Fibroblast of upper back skin (primary cell): ENCODE results near the gene MEST.
"Not testable (repeated sequence)": the region's sequence is repeated elsewhere in the genome, so short reads cannot be mapped to it uniquely, and the experiment has no call there.

Experiments
- DNase-seq: peaks from one replicate; pipeline ENCODE4 v3.0.0-alpha.2; 2013

The MEST gene

GRCh38 chr7:130486114-130486953 lies 5.6 kb upstream of the MEST start:
- no peak for DNase-seq

- no peak for DNase-seq
These were observed 4.9 kb upstream of the MEST start for GRCh38 chr7:130486954-130487436.

DNA sequence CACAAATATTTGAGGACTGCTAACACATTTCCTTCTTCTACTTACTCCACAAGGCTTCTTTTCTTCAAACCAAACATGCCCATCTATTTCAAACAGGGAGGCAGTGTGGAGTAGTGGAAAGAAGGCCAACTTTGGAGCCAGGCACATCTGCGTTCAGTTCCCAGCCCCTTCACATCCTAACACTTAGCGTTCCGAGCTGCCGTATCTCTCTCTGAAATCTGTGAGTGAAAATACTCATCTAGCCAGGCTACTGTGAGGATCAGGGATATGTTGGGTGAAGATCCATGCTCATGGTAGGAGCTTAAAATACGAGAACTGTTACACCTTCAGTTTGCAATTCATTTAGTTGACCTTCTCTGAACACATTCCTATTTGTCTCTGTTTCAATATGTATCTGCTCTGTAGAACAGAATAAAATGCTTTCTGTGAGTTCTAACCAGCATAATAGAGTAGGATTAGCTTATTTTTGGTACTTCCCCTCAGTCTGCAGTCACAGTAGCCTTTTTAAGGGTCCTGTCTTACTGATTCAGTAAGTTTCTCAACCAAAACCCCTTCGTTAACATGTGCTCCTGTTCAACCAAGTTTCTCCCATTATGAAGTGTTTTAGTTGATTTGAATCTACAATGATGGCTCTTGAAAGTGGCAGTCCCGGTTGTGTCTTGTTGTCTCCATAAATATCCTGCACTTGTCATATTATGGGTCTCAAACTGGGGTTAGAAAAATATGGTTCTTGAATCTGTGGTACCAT lies 3.3 kb upstream of the MEST start:
- peak; percentile 31 for DNase-seq

DNA sequence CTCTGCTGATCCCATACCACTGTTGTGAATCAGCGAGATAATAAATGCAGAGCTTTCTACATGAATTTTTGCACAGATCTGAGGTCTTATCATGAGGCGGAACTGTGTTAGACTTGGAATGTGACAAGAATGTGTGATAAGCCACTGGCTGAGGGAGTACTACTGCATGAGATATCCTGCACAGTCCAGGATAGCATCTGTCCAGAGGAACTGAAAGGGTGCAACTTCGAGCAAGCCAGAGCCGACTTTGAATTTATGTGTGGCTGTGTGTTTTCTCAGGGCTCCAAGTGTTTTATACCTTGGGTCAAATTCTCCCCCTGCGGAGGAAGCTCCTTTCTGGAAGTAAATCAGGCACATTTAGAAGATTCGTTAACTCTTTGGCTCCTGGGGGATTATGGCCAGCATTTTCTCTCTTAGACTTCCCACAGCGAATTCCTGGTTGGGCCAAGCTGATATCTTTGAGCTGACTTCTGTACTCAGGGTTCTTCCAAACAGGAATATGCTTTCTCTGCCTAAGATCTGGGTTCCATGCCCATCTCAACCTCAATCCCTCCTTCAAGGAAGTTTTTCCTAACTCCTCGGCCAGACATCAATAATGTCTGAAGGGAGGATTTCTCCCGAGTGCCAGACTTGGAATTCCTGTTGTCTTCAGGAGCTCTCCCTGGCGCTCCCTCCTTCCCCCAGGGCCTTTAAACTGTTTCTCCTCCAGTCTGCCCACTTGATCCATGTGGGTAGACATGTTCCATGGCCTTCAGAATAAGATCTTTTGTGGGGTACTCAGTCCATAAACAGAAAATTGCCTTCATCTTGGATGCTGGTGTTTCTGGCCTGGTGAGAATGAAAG lies 2.5 kb upstream of the MEST start:
- peak; percentile 87 for DNase-seq

- DNase-seq = peak; percentile 36
These were observed 1.5 kb upstream of the MEST start for GRCh38 chr7:130490311-130490791.

GRCh38 chr7:130490888-130491804 lies 739 bp upstream of the MEST start:
- peak; percentile 31 for DNase-seq

DNA sequence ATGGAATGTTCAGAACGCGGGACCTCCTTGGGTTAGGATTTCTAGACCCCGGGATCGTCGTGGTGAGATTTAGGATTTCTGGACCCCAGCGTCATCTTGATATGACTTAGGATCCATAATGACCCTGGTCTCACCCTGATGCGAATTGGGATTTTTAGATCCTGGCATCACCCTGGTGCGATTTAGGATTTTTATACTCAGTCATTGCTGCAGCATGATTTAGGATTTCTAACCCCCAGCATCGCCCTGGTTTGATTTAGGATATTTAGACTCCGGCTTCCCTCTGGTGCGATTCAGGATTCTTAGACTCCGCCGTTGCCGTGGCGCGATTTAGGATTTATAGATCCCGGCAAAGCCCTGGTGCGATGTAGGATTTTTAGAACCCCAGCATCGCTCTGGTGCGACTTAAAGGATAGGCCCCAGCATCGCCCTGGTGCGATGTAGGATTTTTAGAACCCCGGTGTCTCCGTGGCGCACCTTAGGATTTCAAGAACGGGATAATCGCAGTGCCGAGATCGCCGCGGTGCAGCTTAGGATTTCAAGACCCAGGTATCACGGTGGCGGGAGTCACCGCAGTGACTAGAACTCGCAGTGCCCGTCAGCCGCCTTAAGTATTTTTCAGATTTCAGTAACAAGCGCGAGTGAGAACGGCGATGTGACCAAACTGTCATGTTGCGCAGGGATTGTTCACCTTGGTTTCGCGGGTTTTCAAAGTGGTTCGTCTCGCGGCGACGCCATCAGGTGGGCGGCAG lies 814 bp downstream of the MEST start:
- no peak for DNase-seq

DNA sequence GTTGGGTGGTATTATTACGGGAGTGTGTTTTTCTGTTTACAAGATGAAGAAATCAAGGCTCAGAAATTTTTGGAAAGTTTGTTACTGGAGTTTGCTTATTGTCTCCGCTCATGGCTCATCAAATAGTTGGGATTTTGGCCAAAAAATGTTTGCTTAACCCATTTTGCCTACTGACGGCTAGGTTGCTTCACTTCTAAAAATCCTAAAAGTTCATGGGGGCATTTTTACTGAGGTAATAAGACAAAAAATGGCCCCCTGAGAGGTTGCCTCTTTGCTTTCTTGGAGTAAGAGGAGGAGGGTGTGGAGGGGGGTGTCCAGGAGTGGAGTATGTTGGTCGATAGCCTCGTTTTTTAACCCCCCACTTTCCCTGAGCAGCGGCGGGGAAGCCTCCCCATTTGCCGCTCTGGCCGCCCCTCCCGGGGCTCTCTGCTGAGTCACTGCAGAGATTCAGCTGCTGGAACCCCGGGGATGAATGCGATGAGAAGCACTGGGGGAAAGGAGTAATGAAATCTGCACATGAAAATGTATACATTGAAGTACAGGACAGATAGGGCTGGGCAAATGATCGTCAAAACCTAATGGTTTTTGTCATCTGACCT lies 1.5 kb downstream of the MEST start:
- peak; percentile 47 for DNase-seq

DNA sequence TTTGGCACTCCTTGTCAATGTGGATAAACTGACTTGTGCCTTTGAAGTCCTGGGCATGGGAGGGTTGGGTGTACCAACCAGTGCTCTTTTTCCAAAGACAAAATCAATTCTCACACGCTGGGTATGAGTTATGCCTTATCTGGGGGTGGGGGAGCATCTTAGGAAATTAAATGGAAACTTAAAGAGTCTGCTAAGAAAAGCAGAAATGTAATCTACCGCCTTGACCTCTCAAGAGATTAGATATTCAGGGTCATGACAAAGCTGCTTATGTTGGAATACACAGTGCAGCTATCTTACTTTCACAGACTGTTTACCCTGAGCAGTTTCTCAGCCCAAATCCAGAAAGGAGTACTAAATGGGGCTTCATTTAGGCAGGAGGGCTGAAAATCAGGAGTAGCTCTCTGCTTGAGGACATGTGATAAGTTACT lies 2.6 kb downstream of the MEST start:
- DNase-seq = no peak

DNA sequence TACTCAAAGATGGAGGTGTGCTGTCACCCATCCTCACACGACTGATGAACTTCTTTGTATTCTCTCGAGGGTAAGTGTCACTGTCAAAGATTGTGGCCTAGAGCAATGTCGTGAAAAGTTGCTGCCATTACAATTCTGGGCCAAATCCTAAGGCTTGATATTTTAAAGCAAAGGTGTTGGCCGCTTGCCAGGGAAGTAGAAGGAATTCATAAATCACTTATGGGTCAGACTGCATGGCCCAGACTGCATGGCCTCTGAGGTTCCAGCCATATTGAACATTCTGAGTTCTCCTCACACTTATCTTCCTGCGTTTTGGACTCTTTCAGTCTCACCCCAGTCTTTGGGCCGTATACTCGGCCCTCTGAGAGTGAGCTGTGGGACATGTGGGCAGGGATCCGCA lies 8.6 kb downstream of the MEST start:
- DNase-seq = no peak

- DNase-seq = no peak
These were observed 9.0 kb downstream of the MEST start for GRCh38 chr7:130500910-130501309.

DNA sequence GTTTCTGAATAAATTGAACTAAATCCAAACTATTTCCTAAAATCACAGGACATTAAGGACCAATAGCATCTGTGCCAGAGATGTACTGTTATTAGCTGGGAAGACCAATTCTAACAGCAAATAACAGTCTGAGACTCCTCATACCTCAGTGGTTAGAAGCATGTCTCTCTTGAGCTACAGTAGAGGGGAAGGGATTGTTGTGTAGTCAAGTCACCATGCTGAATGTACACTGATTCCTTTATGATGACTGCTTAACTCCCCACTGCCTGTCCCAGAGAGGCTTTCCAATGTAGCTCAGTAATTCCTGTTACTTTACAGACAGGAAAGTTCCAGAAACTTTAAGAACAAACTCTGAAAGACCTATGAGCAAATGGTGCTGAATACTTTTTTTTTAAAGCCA lies 13.9 kb downstream of the MEST start:
- DNase-seq = peak; percentile 41

GRCh38 chr7:130506358-130506757 lies 14.5 kb downstream of the MEST start:
- no peak for DNase-seq

DNA sequence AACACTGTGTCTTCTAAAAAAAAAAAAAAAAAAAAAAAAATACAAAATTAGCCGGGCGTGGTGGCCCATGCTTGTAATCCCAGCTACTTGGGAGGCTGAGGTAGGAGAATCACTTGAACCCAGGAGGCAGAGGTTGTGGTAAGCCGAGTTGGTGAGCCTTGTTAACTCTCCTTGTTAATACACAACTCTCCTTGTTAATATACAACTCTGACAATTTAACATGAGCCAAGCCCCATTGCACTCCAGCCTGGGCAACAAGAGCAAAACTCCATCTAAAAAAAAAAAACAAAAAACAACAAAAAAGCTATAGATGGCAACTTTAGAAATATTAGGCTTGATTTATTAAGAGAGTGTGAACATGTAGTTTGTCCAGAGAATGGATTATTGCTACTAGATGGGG lies 20.2 kb downstream of the MEST start:
- DNase-seq = not testable (repeated sequence)

DNA sequence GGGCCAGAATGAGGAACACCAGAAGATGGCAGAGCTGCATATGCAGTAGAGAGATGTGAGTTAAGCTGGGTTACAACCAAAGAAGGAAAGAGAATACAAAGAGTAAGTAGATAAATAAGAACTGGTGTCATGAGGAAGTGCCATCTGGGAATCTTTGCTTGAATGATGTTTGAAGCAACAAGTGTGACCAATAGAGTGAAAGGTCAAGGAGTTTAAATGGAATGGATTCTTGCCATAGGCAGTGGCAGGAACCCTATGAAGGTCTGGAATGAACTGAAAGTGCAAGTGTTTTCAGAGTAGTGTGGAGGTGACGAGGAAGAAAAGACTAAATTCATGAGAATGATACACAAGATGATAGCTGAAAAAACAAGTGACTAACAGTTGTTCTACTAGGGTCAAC lies 21.6 kb downstream of the MEST start:
- no peak for DNase-seq

- no peak for DNase-seq
These were observed 23.6 kb downstream of the MEST start for GRCh38 chr7:130515315-130516040.

DNA sequence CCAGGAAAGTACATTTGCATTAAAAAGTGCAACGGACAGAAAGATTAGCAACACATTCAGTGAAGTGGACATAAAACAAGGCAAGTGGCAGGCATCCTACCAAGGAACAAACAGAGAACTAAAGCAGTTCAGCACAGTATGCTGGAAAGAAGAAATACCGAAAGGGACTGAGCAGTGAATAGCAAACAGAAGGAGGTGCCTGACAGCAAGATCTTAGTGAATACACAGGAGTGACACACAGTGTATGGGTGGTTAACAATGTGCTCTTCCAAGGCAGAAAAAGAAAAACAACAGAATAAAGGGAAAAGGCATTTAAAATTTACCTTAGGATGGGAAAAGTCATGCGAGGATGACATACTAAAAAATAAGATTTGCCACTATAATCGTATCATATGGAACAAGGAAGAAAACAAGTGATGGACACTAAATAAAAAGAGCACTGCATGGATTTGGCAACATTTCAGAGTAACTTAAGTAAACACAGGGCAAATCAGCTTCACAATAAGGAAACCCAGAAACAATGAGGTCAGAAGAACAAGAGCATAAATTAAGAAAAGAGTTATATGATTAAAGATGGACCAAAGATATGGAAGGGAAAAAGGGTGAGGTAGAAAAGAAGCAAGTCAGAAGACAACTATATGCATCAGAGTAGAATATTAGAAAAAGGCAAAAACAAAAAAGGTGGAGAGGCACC lies 29.5 kb downstream of the MEST start:
- no peak for DNase-seq

DNA sequence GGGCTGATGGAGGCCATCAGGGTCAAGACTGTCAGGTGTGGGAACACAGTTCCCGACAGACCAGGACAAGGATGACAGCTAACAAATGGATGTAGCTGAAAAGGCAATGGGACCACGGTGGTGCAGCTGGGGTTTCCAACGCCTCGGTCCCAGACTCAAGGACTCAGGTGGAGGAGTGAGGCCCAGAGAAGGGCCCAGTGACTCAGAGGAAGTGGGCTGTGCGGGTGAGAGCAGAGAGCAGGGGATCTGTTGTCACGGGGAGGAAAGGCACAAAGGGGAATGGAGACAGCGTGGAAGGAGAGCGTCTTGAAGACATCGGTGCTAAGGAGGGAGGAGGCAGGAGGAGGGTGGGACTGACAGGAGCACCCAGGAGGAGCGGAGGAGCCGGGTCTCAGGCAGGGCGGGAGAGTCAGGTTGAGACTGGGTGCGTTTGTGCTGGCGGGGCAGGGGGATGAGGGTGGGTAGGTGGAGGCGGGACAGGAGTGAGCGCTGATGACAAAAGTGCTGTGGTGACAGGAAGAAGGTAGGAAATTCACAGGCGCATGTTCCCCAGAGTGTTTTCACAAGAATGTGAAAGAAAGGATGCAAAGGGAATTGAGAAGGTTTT lies 31.7 kb downstream of the MEST start:
- DNase-seq = not testable (repeated sequence)

DNA sequence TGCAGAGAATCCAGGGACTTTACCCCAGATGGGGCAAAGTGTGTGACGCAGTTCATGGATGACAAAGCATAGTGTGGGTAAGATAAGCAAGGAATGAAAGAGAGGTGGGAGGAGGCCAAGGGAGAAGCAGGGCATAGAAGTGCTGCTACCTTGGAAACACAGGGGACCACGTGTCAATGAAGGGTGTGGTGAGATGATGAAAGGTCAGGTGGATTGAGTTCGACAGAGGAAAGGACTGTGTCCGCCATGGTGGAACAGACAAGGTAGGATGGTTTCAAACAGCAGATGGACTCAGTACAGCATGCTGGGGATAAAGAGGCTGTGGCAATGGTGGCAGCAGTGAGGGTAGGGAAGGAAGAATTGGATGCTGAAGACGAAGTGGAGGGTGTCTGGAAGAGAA lies 32.7 kb downstream of the MEST start:
- DNase-seq = no peak
